CD4-positive, alpha-beta T cell treated with Interleukin-4 for 1 hour (primary cell): Measurements from ENCODE around the gene TMEM183A.
"Not testable (repeated sequence)": the region's sequence is repeated elsewhere in the genome, so short reads cannot be mapped to it uniquely, and the experiment has no call there.

ENCODE experiments used
- DNase-seq, 2 donors: peaks; one replicate each; pipeline ENCODE4 v3.0.0-alpha.2; 2020 to 2022

The TMEM183A gene, protein sequence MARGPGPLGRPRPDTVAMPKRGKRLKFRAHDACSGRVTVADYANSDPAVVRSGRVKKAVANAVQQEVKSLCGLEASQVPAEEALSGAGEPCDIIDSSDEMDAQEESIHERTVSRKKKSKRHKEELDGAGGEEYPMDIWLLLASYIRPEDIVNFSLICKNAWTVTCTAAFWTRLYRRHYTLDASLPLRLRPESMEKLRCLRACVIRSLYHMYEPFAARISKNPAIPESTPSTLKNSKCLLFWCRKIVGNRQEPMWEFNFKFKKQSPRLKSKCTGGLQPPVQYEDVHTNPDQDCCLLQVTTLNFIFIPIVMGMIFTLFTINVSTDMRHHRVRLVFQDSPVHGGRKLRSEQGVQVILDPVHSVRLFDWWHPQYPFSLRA

DNA sequence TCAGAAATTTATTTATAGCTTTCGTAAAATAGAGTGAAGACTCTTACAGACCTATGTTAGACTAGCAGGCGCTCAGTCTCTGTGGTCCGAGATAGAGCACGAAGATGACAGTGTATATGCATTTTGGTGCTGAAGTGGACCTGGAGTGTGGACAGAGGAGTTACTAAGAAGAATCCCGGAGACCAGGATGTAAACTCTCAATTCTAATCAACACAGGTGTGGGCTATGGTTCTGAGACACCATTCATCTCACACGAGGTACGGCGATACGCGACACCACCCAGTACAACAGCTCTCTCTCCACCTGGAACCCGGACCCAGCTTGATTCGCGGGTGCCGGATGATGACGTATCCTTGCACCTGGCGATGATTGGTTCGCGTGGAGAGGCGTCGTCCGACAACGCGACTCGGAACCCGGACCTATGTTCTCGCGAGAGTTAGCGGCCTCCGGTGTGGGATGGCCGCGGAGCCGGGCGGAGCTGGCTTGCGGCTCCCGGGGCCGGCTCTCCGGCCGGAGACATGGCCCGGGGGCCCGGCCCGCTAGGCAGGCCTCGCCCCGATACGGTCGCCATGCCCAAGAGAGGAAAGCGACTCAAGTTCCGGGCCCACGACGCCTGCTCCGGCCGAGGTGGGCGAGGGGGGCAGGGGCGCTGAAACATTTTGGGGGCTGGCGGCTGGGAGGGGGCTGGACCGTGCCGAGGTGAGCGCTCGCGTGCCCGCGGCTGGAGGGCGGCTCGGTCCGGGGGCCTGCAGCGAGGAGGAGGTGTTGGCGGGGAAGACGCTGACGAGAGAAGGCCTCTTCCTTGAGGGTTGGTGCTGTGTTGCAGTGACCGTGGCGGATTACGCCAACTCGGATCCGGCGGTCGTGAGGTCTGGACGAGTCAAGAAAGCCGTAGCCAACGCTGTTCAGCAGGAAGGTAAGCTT is at the start of gene TMEM183A:
Gene TMEM183A (plus strand): TSS at position 427 of the 924 bp plus-strand sequence. CDS start 92 bp downstream, at position 519.
- peak; percentile 97 for DNase-seq

DNA sequence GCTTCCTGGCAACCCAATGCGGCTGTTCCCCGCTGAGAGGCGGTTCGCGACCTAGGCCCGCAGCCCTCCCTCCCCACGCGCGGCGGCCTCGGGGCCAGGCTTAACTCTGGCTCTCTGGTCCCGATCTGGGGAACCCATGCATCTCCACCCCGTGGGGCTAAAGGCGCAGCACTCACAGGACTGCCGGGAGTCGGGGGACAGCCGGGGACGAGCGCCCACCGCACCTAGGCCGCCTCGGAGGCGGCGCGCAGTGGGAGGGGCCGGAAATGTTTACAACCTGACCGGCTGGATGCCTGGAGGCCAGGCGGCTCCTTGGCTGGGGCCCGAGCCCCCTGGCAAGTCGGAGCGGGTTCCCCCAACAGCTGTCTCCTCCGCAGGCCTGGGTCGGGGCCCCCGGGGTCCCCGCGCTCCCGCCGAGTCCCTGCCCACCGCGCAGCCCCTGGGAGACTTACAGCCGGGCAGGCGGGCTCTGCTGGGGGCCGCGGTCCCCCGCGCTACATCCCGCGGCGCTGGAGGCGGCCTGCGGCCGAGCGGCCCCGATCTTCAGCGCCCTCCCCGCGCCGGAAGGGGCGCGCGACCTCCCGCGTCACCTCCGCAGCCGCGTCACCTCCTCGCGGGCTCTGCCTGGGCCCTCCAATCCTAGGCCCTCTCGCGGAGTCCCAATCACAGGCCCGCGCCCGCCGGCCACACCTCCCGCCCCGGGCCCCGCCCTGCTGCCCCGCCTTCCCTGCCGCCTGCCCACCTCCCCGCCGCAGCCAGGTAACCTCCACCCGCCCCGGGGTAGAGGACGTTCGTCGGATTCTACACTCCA is 49.2 kb upstream of the TMEM183A start, which contains the start of gene ADIPOR1:
Gene ADIPOR1 (minus strand): TSS at position 580 of the 811 bp plus-strand sequence. CDS start 7,242 bp downstream, outside the sequence.
- DNase-seq = peak; percentile 93 to 95

DNA sequence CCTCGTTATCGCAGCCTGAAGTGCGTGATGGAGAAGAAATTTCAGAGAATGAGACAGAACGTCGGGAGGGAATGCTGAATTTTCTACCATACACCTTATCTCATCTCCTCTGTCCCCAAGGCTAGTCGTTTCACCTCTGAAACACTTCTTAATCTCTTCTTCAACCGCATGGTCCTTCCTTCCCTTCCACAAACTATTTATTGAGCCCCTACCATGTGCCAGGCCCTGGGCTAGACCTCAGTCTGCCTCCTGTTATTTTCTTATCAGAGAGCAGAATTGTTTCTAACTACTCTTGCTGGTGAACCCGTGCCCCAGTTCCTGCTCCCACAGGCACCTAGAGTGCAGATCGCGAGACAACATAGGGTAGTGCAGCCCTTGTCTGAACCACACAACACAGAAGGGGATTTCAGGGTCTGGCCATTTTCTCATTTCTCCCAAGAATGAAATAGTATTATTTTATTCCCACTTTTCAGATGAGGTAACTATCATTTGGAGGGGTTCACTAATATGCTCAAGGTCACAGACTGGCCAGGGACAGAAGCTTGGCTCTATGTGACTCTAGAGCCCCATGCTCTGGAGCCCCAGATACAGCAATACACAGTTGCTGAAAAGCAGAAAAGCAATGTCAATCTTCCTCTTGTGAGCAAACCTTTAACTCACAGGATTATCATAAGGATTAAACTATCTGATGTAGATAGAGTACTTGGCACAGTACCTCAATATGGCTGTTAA is 48.5 kb upstream of the TMEM183A start:
- DNase-seq = no peak

DNA sequence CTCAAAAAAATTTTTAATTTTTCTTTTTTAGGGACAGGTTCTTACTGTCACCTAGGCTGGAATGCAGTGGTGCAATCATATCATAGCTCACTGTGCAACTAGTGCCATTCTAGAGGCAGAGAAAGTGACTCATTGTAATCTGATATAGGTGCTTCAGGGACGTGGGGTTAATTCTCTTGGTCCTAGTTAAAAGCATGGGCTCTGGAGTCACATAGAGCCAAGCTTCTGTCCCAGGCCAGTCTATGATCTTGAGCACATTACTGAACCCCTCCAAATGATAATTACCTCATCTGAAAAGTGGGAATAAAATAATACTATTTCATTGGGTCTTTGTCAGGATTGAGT is 47.9 kb upstream of the TMEM183A start:
- no peak for DNase-seq

DNA sequence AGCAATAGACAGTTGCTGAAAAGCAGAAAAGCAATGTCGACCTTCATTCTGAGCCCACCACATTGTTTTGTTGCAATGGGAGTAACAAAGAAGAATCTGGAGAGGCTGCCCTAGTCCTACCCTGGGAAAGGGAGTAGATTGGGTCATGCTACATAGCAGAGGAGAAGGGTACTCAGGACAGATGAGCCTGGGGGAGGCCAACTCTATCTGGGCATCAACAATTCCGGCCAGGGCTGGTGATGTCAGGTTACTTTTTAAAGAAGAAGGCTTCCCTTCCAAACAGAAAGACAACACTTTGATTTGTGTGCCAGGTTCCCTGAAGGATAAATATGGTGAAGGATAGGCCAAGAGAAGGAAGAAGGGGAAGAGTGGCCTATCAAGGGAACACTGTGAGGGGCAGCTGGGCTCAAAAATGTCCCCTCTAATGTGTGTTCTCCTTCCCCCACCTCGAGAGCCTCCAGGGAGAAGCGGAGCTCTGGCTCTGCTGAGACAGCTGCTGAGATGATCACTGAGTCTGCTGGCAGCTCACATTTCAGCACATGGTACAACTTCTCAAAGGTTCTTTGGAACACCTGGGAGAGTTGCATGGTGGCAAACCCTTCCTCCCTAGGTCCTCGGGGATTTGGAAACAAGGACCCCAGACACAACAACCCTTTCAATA is 45.8 kb upstream of the TMEM183A start:
- no peak for DNase-seq

DNA sequence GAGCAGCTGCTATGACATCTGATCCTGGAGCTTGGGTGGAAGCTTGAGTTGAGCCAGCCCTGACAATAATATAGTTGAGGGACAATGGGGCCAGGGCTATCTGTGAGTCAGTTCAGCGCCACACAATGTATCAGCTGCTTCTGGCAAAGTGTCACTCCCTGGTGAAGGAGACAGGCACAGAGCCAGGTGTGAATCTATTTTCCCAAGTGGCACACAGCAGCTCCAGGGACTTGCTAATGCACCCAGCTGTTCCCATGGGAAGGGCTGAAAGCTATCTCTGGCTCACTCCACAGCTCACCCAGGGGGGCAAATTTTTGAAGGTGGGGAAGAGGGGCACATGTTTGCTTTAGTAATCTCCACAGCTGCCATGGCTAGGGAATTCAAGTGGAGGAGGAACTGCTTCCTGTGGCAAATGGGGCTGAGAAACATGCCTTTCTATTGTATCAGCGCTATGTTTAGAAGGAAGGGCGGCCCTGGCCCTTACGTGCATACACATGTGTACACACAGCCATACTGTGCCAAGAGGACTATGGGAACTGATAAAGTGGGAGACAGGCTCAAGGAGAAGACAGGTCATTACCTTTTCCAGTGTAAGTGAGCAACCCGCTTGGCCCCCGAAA is 42.3 kb upstream of the TMEM183A start:
- DNase-seq = no peak

DNA sequence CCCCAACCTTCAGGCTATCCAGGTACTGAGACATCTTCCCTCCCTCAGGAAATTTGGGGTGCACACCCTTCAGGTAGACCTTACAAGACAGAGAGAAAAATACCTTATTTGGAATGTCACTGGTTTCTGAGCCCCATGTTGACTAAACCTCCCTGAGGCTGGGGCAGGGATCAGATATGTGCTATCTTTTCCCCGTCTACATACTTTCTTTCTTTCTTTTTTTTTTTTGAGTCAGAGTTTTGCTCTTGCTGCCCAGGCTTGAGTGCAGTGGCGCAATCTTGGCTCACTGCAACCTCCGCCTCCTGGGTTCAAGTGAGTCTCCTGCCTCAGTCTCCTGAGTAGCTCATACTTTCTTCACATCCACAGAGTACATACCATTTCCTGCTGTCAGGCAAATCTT is 41.8 kb upstream of the TMEM183A start:
- no peak for DNase-seq

DNA sequence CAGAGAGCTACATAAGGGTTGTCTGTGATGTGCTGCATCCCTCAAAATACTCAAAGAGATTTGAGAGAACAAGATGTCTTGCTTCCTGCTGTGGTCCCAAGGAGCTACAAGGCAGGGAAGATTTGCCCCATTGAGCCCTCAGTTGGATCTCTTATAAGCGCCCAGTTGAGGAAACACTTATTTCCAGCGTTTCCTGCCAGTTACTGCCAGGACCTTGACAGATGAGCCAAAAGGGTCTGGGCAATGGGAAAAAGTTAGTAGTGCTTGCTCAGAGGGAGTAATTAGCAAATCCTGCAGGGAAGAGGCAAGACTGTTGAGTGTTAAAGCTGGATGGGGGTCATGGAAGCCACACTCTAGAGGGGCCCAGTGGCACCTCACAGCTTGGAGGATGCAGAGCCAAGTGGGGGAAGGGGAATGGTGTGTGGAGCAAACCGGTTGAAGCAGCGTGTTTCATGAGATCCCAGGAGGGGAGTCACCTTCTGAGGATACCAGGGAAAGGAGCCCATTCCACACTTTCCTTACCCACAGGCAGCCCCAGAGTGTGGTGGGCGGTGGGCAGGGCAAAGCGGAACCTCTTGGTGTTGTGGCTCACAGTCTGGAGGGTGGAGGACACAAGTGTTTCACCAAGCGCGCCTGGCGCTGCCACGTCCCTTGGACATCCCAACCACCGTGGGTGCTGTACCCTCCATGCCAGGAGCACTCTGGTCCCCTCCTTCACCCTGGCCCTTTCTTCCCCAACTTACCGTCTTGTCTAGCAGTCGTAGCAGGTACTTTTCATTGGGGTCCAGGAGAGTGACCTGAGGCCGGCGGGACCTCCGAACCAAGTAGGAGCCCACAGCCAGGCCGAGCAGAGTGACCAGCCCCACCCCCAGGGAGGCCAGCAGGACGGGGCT is 40.9 kb upstream of the TMEM183A start:
- no peak for DNase-seq

DNA sequence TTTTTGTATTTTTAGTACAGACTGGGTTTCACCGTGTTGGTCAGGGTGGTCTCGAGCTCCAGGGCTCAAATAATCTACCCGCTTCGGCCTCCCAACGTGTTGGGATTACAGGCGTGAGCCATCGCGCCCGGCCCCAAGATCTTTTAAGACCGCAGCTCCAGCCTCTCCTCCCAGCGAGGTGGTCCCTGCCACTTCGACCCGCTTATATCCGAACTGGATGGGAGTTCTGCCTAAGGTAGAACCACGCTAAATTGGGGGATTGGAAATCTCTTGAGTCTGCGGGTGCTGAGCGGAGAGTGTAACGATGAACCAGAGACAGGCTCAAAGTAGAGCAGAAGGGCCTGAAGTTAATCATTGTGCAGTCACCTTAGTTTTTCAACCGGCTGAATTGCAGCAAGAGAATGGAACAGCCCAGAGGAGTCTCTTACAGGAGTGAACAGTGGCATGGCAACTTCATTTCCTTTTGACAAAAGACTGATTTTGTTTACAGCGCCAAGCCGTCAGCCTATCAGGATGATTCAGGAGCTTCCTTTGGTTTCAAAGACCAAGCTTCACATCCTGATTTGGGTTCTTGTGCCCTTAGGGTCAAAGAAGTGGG is 39.4 kb upstream of the TMEM183A start:
- peak; percentile 24 to 48 for DNase-seq

DNA sequence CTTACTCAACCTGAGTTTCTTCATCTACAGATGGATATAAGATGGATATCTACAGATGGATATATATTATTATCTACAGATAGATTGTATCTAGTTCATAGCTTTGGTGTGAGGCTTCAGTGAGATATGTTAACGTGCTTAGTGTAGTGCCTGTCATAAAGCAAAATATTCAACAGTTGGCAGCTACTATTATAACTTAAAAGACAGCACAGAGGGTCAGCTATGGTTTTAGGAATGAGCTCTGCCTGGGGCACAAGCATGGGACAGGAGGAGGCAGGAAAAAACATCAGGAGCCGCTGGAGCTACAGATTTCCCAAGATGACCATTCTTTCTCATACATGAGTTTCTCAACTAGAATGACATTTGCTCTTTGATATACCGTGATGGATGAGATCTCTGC is 38.8 kb upstream of the TMEM183A start:
- DNase-seq = no peak

DNA sequence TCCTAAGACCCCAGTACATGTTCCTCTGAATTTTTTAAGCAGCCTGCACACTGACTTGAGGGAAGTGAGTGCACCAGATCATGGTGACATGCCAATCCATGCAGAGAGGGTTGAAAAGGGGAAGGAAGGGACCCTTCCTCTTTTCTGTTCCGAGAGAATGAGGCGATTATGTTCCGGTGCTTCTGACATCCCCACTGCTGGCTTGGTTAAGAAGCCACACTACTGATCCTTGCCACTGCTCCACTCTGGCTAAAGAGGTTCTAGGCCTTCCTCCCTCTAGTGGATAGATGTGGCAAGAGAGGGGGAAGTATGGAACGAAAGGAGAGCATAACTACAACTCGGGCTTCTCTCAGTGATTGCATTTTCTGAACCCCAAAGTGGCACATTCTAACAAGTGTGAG is 38.3 kb upstream of the TMEM183A start:
- peak; percentile 56 to 81 for DNase-seq

DNA sequence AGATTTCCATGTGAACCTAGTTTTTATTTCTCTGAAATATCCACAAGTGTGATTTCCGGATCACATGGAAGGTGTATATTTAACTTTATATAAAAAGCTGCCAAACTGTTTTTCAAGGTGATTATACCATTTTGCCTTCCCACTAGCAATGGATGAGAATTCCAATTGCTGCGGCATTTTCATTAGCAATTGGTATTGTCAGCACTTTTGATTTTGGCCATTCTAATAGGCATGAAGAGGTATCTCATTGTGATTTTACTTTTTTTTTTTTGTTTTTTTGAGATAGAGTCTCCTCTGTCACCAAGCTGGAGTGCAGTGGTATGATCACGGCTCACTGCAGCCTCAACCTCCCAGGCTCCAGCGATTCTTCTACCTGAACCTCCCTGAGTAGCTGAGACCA is 35.1 kb upstream of the TMEM183A start:
- DNase-seq = no peak

DNA sequence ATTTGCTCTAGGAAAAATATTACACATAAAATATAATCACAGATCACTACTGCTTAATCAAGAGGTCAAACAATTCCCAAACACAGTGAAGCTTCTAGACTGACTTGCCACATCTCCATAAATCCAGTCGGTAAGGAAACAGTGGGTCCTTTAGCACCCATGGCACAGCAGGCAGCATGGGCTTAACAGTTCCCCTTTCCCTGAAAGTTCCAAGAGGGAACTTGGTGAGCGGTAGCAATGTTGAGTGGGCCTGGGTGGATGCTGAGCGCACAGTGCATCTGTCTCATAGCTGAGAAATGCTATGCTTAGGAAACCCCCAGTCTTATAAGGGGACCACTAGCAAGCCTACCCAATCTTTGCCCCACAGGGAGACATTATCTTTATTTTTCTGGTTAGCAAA is 32.3 kb upstream of the TMEM183A start:
- no peak for DNase-seq

DNA sequence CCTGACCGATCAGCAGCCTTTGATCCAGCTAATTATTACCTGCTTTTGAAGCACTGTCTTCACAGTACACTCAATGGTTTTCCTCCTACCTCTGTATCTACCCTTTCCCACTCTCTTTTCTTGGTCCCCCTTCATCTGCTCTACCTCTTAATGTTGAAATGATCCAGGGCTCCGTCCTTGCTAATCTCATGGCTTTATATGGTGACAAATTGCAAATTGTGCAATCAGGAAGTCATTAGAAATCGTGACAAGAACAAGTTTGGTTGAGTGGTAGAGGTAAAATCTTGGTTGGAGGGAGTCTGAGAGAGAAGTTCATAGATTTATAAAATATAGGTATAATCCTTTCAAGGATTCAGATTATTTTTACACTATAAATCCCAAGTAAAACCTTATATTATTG is 30.5 kb upstream of the TMEM183A start:
- no peak for DNase-seq

DNA sequence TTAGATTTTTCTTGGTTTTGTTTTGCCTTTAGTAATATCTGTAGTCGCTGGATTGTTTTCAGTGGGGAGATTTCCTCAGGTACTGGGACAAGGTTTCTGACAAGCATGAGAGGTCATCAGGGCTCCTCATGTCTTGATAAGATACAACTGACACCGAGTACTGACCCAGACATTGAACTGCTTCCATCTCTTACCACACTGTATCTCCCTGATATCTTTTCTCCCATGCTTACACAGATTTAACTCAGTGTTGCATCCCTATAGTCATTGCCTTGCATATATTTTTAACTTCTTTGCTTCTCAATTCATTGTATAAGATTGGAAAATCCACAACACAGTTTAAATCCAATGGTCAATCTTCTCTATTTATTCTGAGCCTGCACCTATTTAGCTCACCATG is 27.7 kb upstream of the TMEM183A start:
- no peak for DNase-seq

DNA sequence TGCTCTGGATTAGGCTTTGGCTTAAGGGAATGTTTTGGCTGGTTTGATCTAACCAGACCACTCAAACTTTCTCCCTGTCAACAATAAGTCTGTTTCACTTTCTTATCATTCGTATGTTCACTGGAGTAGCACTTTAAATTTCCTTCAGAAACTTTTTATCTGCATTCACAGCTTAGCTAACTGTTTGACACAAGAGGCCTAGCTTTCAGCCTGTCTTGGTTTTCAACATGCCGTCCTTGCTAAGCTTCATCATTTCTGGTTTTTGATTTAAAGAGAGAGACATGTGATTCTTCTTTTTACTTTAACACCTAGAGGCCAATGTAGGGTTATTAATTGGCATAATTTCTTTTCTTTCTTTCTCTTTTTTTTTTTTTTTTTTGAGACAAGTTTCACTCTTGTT is 25.2 kb upstream of the TMEM183A start:
- no peak for DNase-seq

DNA sequence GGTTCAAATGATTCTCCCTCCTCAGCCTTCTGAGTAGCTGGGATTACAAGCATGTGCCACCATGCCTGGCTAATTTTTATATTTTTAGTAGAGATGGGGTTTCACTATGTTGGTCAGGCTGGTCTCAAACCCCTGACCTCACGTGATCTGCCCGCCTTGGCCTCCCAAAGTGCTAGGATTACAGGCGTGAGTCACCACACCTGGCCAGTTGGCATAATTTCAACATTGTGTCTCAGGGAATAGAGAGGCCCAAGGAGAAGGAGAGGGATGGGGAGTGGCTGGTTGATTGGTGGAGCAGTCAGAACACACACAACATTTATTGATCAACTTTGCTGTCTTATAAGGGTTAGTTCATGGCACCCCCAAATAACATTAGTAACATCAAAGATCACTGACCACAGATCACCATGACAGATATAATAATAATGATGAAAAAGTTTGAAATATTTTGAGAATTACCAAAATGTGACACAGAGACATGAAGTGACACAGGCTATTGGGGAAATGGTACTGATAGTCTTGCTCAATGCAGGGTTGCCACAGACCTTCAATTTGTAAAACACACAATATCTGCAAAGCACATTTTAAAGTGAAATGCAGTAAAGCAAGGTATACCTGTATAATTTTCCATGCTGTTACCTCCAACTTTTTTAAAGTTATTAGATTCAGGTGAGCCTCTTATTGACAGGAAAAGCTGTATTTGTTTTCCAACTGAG is 24.3 kb upstream of the TMEM183A start:
- DNase-seq = no peak

DNA sequence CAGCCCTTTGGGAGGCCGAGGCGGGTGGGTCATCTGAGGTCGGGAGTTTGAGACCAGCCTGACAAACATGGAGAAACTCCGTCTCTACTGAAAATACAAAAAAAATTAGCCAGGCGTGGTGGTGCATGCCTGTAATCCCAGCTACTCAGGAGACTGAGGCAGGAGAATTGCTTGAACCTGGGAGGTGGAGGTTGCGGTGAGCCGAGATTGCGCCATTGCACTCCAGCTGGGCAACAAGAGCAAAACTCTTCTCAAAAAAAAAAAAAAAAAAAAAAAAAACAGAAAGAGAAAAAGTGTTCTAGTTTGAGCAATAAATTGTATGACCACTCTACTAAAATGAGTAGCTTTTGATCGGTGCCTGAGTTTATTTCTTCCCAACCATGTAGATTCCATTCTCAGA is 21.1 kb upstream of the TMEM183A start:
- not testable (repeated sequence) for DNase-seq

DNA sequence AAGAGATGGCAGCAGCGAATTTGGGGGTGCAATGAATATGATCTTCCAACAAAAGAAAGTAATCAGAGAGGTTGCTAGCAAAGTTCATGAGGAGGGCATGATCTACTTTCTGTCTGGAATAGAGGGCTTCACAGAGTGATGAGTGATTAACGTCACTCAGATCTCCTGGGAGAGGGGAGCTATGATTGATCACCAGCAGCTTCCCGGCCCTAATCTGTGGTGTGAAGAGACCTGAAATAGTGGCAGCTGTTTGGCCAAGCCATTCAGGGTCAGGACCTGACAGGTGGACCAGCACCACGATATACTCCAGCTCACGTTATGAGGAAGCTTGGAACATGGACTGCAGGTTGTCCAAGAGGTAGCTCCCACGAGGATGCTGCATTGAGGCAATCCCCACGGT is 19.9 kb upstream of the TMEM183A start:
- DNase-seq = no peak
